HS-5 (cell line): ENCODE measurements around the gene AGT.
"Not testable (repeated sequence)": the region's sequence is repeated elsewhere in the genome, so short reads cannot be mapped to it uniquely, and the experiment has no call there.

Source experiments
- DNase-seq: peaks from one replicate; pipeline ENCODE4 v3.0.0-alpha.2; 2012; ENCODE audit warnings: low read depth

AGT gene

DNA sequence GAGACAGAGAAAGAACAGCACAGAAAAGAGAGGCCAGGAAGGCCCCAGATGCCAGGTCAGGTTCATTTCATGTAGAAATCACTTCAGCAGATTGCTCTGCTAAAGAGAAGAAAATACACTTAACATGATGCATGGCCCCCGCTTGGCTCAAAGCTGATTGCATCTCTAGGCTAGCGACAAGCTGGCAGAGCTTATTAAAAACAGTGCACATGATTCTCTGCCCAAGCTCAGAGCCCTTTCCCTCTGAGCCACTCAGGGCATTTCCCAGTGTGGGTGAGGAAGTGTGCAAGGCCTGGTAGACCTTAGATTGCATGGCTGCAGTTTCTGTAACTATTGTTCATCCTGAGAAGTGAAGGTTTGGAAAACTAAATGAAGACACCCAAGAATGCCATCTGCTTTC is 30.0 kb upstream of the AGT start:
- no peak for DNase-seq

DNA sequence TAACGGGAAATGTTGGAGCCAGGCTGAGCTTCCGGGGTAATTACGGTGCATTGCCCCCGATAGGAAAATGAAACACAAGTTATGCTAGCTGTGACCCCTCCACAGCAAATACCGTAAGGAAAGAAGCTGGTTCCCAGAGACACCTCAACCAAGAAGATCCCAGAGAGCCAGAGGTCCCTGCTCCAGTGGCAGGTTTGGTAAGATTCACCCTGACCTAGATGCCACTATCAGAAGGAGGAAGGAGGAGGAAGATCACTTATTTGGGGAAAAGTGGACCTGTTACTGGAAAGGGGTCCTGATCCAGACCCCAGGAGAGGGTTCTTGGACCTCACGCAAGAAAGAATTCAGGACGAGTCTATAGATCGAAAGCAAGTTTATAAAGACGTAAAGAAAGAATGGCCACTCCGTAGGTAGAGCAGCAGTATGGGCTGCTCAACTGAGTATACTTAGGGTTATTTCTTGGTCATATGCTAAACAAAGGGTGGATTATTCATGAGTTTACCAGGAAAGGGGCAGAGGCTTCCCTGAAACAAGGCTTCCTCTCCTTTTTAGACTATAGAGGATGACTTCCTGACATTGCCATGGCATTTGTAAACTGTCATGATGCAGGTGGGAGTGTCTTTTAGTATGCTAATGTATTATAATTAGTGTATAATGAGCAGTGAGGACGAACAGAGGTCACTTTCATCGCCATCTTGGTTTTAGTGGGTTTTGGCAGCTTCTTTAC is 25.8 kb upstream of the AGT start:
- DNase-seq: no peak

DNA sequence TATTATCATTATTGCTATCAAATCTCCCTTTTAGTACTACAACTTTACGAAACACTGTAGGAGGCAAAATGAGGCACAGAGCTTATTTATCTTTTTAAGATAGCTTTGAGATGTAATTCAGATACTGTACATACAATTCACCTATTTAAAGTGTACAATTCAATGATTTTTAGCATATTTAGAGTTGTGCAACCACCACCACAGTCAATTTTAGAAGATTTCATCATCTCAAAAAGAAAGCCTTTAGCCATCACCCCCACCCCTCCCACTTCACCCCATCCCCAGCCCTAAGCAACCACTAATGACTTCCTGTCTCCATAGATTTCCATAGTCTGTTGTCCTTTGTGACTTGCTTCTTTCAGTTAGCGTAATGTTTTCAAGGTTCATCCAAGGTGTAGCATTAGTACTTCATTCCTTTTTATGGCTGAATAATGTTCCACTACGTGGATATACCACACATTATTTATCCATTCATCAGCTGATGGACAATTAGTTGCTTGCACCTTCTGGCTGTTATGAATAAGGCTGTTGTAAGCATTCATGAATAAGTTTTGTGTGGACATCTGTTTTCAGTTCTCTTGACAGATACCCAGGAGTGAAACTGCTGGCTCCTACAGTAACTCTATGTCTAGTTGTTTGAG is 23.8 kb upstream of the AGT start:
- DNase-seq: no peak

GRCh38 chr1:230735447-230735846 is 21.5 kb upstream of the AGT start:
- no peak for DNase-seq

GRCh38 chr1:230730977-230731376 is 17.1 kb upstream of the AGT start:
- DNase-seq: no peak

GRCh38 chr1:230728710-230729392 is 14.9 kb upstream of the AGT start:
- no peak for DNase-seq

DNA sequence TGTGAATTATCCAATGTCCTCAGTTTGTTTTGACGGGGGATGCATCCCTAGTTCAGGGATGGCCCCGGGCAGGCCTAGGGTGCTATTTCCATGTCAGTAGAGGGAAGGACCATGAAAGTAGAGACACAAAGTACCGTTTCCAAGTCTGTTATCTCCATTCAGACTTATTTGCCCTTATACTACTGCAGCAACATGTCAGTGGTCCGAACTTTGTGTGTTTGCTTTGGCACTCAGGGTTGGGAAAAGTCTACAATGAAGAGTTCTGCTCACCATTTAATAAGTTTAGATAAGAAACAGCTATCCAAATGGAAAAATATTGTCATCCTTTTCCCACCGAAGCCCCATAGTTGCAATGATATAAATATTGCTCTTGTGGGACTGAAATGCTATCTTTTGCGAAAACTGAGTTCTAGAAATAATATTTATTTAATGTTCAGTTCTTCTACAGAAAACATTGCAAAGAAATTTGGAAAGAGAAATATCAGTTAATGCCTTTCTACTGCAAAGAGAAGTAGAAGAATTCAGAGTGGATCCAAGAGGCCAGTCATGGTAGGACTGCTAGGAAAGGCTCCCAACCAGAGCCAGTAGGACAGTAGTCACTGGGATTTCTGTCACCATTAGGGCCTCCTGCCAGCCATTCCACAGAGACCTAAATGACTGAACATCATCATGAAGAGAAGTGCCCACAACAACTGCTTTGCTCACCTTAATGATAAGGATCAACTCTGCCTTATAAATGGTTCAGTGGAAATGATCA is 11.5 kb upstream of the AGT start:
- DNase-seq: no peak

- DNase-seq: not testable (repeated sequence)
These were observed 8.1 kb upstream of the AGT start for GRCh38 chr1:230721849-230722522.

GRCh38 chr1:230717251-230717650 is 3.3 kb upstream of the AGT start:
- no peak for DNase-seq

DNA sequence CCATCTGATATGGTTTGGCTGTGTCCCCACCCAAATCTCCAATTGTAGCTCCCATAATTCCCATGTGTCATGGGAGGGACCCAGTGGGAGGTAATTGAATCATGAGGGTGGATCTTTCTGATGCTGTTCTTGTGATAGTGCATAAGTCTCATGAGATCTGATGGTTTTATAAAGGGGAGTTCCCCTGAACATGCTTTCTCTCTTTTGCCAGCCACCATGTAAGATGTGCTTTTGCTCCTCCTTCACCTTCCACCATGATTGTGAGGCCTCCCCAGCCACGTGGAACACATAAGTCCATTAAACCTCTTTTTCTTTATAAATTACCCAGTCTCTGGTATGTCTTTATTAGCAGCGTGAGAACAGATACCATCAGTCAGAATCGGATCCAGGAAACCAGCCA is 2.5 kb upstream of the AGT start:
- DNase-seq: not testable (repeated sequence)

GRCh38 chr1:230715510-230715909 is 1.6 kb upstream of the AGT start:
- no peak for DNase-seq

DNA sequence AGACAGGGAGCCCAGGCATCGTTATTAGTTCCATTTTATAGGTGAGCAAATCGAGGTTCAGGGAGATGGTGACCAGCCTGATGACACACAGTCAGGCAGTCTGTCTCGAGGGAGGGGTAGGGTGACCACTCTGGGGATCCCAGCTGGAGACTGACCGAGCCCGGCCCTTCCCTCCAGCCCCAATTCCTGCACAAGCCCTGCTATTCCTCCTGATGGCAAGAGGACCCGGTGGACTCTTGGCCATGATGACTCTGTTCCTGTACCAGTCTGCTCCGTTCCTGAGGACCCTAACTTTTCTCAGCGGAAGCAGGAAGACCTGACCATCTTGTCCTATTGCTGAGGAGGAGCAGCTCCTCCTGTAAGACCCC is 391 bp downstream of the AGT start:
- DNase-seq: no peak

- no peak for DNase-seq
These were observed 784 bp downstream of the AGT start for GRCh38 chr1:230713138-230713537.

- DNase-seq: no peak
These were observed 1.4 kb downstream of the AGT start for GRCh38 chr1:230712470-230712942.

DNA sequence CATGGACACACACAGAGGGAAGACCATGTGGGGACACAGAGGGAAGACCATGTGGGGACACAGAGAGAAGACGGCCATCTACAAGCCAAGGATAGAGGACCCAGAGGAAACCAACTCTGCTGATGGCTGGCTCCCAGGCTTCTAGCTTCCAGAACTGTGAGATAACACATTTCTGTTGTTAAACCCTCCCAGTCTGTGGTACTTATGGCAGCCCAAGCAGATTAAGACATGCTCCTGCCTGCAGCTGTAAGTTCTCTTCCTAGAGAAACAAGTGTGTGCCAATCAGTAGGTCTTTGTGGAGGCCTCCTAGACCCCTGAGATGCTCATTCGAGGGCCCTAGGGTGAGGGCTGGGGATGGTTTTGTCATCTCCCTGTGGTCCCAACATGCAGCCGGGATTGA is 2.7 kb downstream of the AGT start:
- no peak for DNase-seq

- DNase-seq: no peak
These were observed 3.4 kb downstream of the AGT start for GRCh38 chr1:230710543-230710904.

GRCh38 chr1:230709619-230710542 is 4.0 kb downstream of the AGT start:
- no peak for DNase-seq

DNA sequence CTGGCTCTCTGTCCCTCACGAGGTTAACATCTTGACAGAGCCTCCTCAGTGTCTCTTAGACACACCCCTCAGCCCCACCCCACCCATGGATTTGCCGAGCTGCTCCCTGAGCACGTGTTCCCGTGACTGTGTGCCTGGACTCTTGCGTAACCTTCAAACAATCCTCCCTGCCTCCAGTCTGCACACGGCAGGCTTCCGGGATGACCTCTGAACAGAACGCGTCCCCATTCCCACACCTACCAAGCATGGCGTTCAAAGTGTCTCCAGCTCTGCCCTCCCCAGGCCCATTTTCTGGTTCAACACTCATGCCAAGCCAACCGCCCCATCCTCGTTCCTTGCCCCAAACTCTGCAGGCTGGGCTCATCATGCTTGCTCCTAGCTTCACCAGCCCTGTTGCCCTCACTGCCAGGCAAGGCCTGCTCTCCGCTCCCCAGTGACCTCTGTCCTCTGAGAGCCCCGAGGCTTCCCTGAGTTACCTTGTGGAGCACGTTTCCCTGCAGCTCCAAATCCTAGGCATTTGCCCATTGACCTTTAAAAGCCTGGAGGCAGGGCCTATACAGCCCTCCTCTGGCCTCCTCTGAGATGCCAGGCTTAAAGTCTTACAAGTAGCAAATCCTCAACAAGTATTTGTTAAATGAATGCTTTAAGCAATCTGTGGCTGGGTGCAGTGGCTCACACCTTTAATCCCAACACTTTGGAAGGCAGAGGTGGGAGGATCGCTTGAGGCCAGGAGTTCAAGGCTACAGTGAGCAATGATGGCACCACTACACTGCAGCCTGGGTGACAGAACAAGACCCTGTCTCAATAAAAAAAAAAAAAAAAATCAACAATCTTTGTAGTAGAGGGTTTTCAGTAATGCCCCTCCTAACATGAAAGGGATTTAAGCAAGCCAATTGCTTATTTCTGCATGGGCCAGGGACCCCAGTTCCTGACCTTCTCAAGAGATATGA is 5.0 kb downstream of the AGT start:
- DNase-seq: no peak

DNA sequence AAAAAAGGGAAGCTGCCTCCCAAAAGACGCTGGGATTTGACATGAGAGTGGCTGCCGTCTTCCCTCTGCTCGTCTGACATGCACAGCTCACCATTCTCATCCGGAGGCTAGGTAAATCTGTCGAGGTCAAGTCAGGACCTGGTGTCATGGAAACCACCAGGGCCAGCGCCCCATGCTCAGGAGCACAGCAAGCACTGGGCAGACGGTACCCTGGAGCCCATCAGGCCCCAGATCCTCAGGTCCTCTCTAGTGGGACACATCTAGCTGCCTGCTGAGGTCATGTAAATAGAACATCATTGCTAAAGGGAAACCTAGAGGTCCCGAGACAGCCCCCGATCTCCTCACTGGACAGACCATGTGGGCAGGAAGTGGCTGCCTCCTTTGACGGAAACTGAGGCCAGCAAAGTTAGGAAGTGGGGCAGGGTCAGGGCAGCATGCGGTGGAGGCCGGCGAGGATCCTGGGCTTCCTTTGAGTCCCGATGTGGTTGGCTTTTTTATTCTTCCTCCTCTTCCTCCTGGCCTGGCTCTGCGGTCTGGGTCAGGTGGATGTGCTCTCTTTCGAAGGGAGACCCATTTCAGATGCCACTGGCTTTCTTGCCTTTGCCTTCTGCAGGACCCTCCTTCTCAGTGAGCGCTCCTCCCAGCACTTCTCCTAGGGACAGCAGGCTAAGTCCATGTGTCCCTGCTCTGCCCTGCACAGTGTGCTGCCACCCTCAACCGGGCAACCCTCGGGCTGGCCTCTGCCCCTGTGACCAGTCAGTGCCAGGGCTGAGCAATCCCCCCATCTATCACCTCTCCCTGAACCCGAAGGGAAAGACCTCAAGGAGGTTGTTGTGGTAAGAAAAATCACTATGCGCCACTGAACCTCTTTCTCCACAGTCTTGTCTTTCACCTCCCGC is 5.9 kb downstream of the AGT start:
- no peak for DNase-seq
